Right forelimb (tissue), 1 donor: ENCODE data around the gene NEK1.
"Not testable (repeated sequence)": the region's sequence is repeated elsewhere in the genome, so short reads cannot be mapped to it uniquely, and the experiment has no call there.

Experiments
- DNase-seq: peaks from one replicate; pipeline ENCODE4 v3.0.0-alpha.2; 2018

The NEK1 gene

GRCh38 chr4:169492436-169493163, 119.8 kb downstream of the NEK1 start:
- DNase-seq: no peak

GRCh38 chr4:169491211-169491610, 121.2 kb downstream of the NEK1 start:
- DNase-seq: no peak

- no peak for DNase-seq
Measured at GRCh38 chr4:169489306-169489705, 123.1 kb downstream of the NEK1 start.

GRCh38 chr4:169485791-169486742, 126.3 kb downstream of the NEK1 start:
- DNase-seq: peak; percentile 51

GRCh38 chr4:169485086-169485485, 127.3 kb downstream of the NEK1 start:
- DNase-seq: no peak

GRCh38 chr4:169484485-169484884, 127.9 kb downstream of the NEK1 start:
- DNase-seq: no peak

- no peak for DNase-seq
Measured at GRCh38 chr4:169464080-169464479, 148.3 kb downstream of the NEK1 start.

- no peak for DNase-seq
Measured at GRCh38 chr4:169460081-169460480, 152.3 kb downstream of the NEK1 start.

- no peak for DNase-seq
Measured at GRCh38 chr4:169458575-169458974, 153.8 kb downstream of the NEK1 start.

- DNase-seq: not testable (repeated sequence)
Measured at GRCh38 chr4:169452644-169453043, 159.7 kb downstream of the NEK1 start.

- DNase-seq: not testable (repeated sequence)
Measured at GRCh38 chr4:169448935-169449334, 163.4 kb downstream of the NEK1 start.

GRCh38 chr4:169446824-169447223, 165.6 kb downstream of the NEK1 start:
- no peak for DNase-seq

GRCh38 chr4:169443748-169444147, 168.6 kb downstream of the NEK1 start:
- no peak for DNase-seq

GRCh38 chr4:169440446-169440845, 171.9 kb downstream of the NEK1 start:
- no peak for DNase-seq

- DNase-seq: no peak
Measured at GRCh38 chr4:169439244-169439643, 173.1 kb downstream of the NEK1 start.

- DNase-seq: no peak
Measured at GRCh38 chr4:169438057-169438480, 174.3 kb downstream of the NEK1 start.

GRCh38 chr4:169437299-169438047, 174.9 kb downstream of the NEK1 start:
- DNase-seq: no peak

GRCh38 chr4:169436734-169437133, 175.6 kb downstream of the NEK1 start:
- no peak for DNase-seq

- DNase-seq: no peak
Measured at GRCh38 chr4:169428376-169428775, 184.0 kb downstream of the NEK1 start.

- not testable (repeated sequence) for DNase-seq
Measured at GRCh38 chr4:169427727-169428126, 184.7 kb downstream of the NEK1 start.

- no peak for DNase-seq
Measured at GRCh38 chr4:169420291-169420690, 192.1 kb downstream of the NEK1 start.

GRCh38 chr4:169418846-169419245, 193.5 kb downstream of the NEK1 start:
- DNase-seq: no peak

GRCh38 chr4:169417629-169418282, 194.6 kb downstream of the NEK1 start:
- DNase-seq: no peak
